Liver (tissue), 9 donors: ENCODE results near the gene HLA-DOB. TPM values are rescaled to one million over a fixed set of nuclear protein-coding genes. Genes with fewer than 3 reads are reported as not detected.

Experiments
- DNase-seq: peaks from one replicate; pipeline ENCODE4 v3.0.0-alpha.2; 2017; ENCODE audit warnings: low spot score
- H3K27ac ChIP-seq, 2 donors: one replicate each; pipeline ENCODE4 v1.7.0; 2013; ENCODE audit warnings: inconsistent platforms in 2 of 2, low read length in 2 of 2, control low read depth in 1 of 2, low read depth in 1 of 2, mild to moderate bottlenecking in 1 of 2
- H3K27me3 ChIP-seq, 4 donors: one replicate each; pipeline versions ENCODE4 v1.6.1 to v1.7.0; 2013; ENCODE audit warnings: low read length in 3 of 4, inconsistent platforms in 1 of 4, mild to moderate bottlenecking in 1 of 4, moderate library complexity in 1 of 4; ENCODE audit not compliant: control insufficient read depth in 4 of 4, insufficient read depth in 4 of 4
- H3K36me3 ChIP-seq, 4 donors: one replicate each; pipeline versions ENCODE4 v1.6.1 to v1.7.0; 2013; ENCODE audit warnings: low read length in 3 of 4, mild to moderate bottlenecking in 3 of 4, low read depth in 1 of 4, moderate library complexity in 1 of 4; ENCODE audit not compliant: control insufficient read depth in 4 of 4, insufficient read depth in 3 of 4
- H3K4me1 ChIP-seq, 4 donors: one replicate each; pipeline versions ENCODE4 v1.6.1 to v1.7.0; 2013; ENCODE audit warnings: low read length in 3 of 4, mild to moderate bottlenecking in 3 of 4, moderate library complexity in 1 of 4; ENCODE audit not compliant: control insufficient read depth in 4 of 4, insufficient read depth in 4 of 4
- H3K4me3 ChIP-seq, 3 donors: one replicate each; pipeline versions ENCODE4 v1.6.1 to v1.7.0; 2013; ENCODE audit warnings: low read length in 3 of 3, control low read depth in 1 of 3, low read depth in 1 of 3, mild to moderate bottlenecking in 1 of 3
- H3K9ac ChIP-seq, 2 donors: one replicate each; pipeline ENCODE4 v1.7.0; 2013; ENCODE audit warnings: low read length in 2 of 2, mild to moderate bottlenecking in 2 of 2, moderate library complexity in 2 of 2, control low read depth in 1 of 2, low read depth in 1 of 2
- H3K9me3 ChIP-seq, 4 donors: one replicate each; pipeline versions ENCODE4 v1.6.1 to v1.7.0; 2013; ENCODE audit warnings: low read length in 3 of 4; ENCODE audit not compliant: control insufficient read depth in 4 of 4
- FOXA1 ChIP-seq: IDR thresholded peaks from 2 replicates; pipeline ENCODE4 v1.6.1; 2016; ENCODE audit warnings: antibody characterized with exemption
- FOXA2 ChIP-seq: IDR thresholded peaks from 2 replicates; pipeline ENCODE4 v1.6.1; 2016; ENCODE audit warnings: antibody characterized with exemption
- GABPA ChIP-seq, 2 donors: IDR thresholded peaks in 1 of 2; conservative IDR thresholded peaks in 1 of 2; 2 replicates each; pipeline ENCODE4 v1.6.1; 2016; ENCODE audit warnings: antibody characterized with exemption in 2 of 2, mild to moderate bottlenecking in 1 of 2, moderate library complexity in 1 of 2
- HNF4A ChIP-seq, 2 donors: conservative IDR thresholded peaks; 2 replicates each; pipeline ENCODE4 v1.6.1; 2016; ENCODE audit warnings: antibody characterized with exemption in 2 of 2, mild to moderate bottlenecking in 2 of 2
- HNF4G ChIP-seq: IDR thresholded peaks from 2 replicates; pipeline ENCODE4 v1.6.1; 2016; ENCODE audit warnings: antibody characterized with exemption
- JUND ChIP-seq, 2 donors: IDR thresholded peaks; 2 replicates each; pipeline ENCODE4 v1.6.1; 2016; ENCODE audit warnings: antibody characterized with exemption in 2 of 2
- NR2F2 ChIP-seq: IDR thresholded peaks from 2 replicates; pipeline ENCODE4 v1.6.1; 2016; ENCODE audit warnings: antibody characterized with exemption
- RAD21 ChIP-seq, 2 donors: IDR thresholded peaks; 2 replicates each; pipeline ENCODE4 v1.6.1; 2016; ENCODE audit warnings: antibody characterized with exemption in 2 of 2, mild to moderate bottlenecking in 2 of 2
- RXRA ChIP-seq, 2 donors: IDR thresholded peaks; 2 replicates each; pipeline ENCODE4 v1.6.1; 2017 to 2018; ENCODE audit warnings: antibody characterized with exemption in 2 of 2, mild to moderate bottlenecking in 1 of 2
- SP1 ChIP-seq: IDR thresholded peaks from 2 replicates; pipeline ENCODE4 v1.6.1; 2018; ENCODE audit warnings: antibody characterized with exemption, mild to moderate bottlenecking
- TAF1 ChIP-seq: conservative IDR thresholded peaks from 2 replicates; pipeline ENCODE4 v1.6.1; 2016; ENCODE audit warnings: antibody characterized with exemption, mild to moderate bottlenecking
- YY1 ChIP-seq: IDR thresholded peaks from 2 replicates; pipeline ENCODE4 v1.6.1; 2016; ENCODE audit warnings: antibody characterized with exemption, mild to moderate bottlenecking
- WGBS: extraction: QIAGEN DNeasy Blood & Tissue Kit; methylation state at CpG from one replicate; pipeline ENCODE4 v1.1.7; 2013; 5-methylcytosine and 5-hydroxymethylcytosine counted together
- polyA plus RNA-seq, 2 donors: library from polyadenylated mRNA; stranded (reverse) in 1 of 2; unstranded in 1 of 2; fragments of 200-250 nt in 1 of 2; fragments of >200 nt in 1 of 2; fragmentation: Nextera tagmentation in 1 of 2; extraction: Ambion mirVana in 1 of 2; gene quantifications; one replicate each; pipeline versions ENCODE4 v1.2.1 to v1.2.3, GENCODE V29; 2013 to 2015
- total RNA-seq, 2 donors: library from RNA; depleted of rRNA; stranded (reverse); fragments of >200 nt; gene quantifications; one replicate each; pipeline ENCODE4 v1.2.3, GENCODE V29; 2014
- TF ChIP-seq, protein P1 (sequence below): IDR thresholded peaks from 2 replicates; pipeline ENCODE4 v1.6.1; 2016; ENCODE audit warnings: antibody characterized with exemption
- TF ChIP-seq, protein P2 (sequence below): IDR thresholded peaks from 2 replicates; pipeline ENCODE4 v1.6.1; 2016; ENCODE audit warnings: antibody characterized with exemption
- TF ChIP-seq, protein P3 (sequence below): IDR thresholded peaks from 2 replicates; pipeline ENCODE4 v1.6.1; 2016; ENCODE audit warnings: antibody characterized with exemption, mild to moderate bottlenecking
- TF ChIP-seq, protein P4 (sequence below): IDR thresholded peaks from 2 replicates; pipeline ENCODE4 v1.6.1; 2016; ENCODE audit warnings: antibody characterized with exemption
- donor health status: healthy.
- donor health status: healthy.
- donor health status: healthy.
- donor health status: healthy.
- donor health status: healthy.

Gene HLA-DOB
- total and polyA plus RNA-seq, 4 donors, result 0.16 to 0.67 (median 0.25) TPM; not detected in 1

DNA sequence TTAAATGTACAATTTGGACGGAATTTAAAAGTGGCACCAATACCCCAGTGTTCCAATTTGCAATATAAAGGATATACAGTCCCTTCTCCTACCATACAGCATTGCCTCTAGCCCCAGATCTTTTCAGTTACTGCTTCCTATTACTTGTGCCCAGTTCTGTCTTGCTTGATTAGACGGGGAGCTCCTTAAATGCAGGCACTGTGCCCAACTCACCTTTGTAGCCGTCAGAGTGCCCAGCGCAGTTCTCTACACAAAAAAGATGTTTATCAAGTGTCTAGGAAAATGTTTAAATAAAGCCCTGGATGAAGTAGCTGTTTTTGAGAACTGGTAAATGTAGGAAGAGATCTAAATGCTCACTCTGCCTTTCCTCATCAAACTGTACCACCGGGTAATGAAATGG lies 14.1 kb upstream of the HLA-DOB start:
- no peak overlapping the region for H3K9ac ChIP-seq
- peaks cover 2 to 37% (median 25%) of the 10 kb centered on the region in 4 donors for H3K36me3 ChIP-seq
- TF ChIP-seq RXRA (IDR thresholded peaks at IDR 0.05), result no peak
- TF ChIP-seq, protein P1, sequence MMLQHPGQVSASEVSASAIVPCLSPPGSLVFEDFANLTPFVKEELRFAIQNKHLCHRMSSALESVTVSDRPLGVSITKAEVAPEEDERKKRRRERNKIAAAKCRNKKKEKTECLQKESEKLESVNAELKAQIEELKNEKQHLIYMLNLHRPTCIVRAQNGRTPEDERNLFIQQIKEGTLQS, result no peak
- TF ChIP-seq GABPA (IDR thresholded peaks at IDR 0.05 in 1 of 2, conservative IDR thresholded peaks at IDR 0.05 in 1 of 2), result no peak
- TF ChIP-seq NR2F2, result no peak
- no peak for TF ChIP-seq HNF4A (conservative IDR thresholded peaks at IDR 0.05)
- 85% methylated on average over 5 of the region's 5 CpGs for WGBS
- no peaks in the 10 kb centered on the region for H3K27me3 ChIP-seq
- H3K4me3 ChIP-seq, result no peak overlapping the region
- H3K27ac ChIP-seq, result no peak overlapping the region
- no peak for DNase-seq
- H3K9me3 ChIP-seq, result no peaks in the 10 kb centered on the region
- H3K4me1 ChIP-seq, result no peaks in the 10 kb centered on the region

DNA sequence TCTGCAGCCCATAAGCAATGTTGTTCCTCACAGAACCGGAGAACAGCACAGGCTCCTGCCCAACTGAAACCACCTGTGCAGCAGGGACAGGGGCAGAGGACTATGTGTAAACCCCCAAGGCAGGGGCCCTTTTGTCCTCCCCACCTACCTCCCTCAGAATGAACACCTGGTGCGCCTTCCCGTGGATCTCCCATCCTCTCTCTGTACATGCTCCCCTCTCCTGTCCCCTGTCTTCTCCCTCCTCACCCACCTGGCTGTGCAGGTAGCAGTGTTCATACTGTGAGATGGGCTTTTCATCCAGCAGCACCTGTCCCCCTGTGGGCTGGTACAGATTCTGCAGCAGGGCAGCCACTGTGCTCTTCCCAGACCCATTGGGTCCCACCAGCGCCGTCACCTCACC lies 13.2 kb upstream of the HLA-DOB start:
- Histone ChIP-seq H3K4me3 (no peak overlapping the region), H3K27me3 (no peaks in the 10 kb centered on the region), H3K9me3 (no peaks in the 10 kb centered on the region), H3K36me3 (peaks cover 2 to 32% (median 23%) of the 10 kb centered on the region in 4 donors), H3K9ac (no peak overlapping the region), H3K4me1 (no peaks in the 10 kb centered on the region), H3K27ac (no peak overlapping the region)
- no peak for DNase-seq
- TF ChIP-seq JUND (IDR thresholded peaks at IDR 0.05), result no peak
- TF ChIP-seq, protein P2, sequence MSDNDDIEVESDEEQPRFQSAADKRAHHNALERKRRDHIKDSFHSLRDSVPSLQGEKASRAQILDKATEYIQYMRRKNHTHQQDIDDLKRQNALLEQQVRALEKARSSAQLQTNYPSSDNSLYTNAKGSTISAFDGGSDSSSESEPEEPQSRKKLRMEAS, result no peak
- TF ChIP-seq, protein P3, sequence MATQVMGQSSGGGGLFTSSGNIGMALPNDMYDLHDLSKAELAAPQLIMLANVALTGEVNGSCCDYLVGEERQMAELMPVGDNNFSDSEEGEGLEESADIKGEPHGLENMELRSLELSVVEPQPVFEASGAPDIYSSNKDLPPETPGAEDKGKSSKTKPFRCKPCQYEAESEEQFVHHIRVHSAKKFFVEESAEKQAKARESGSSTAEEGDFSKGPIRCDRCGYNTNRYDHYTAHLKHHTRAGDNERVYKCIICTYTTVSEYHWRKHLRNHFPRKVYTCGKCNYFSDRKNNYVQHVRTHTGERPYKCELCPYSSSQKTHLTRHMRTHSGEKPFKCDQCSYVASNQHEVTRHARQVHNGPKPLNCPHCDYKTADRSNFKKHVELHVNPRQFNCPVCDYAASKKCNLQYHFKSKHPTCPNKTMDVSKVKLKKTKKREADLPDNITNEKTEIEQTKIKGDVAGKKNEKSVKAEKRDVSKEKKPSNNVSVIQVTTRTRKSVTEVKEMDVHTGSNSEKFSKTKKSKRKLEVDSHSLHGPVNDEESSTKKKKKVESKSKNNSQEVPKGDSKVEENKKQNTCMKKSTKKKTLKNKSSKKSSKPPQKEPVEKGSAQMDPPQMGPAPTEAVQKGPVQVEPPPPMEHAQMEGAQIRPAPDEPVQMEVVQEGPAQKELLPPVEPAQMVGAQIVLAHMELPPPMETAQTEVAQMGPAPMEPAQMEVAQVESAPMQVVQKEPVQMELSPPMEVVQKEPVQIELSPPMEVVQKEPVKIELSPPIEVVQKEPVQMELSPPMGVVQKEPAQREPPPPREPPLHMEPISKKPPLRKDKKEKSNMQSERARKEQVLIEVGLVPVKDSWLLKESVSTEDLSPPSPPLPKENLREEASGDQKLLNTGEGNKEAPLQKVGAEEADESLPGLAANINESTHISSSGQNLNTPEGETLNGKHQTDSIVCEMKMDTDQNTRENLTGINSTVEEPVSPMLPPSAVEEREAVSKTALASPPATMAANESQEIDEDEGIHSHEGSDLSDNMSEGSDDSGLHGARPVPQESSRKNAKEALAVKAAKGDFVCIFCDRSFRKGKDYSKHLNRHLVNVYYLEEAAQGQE, result no peak
- no peak for TF ChIP-seq NR2F2
- no peak for TF ChIP-seq HNF4A (conservative IDR thresholded peaks at IDR 0.05)
- TF ChIP-seq RXRA (IDR thresholded peaks at IDR 0.05), result no peak
- no peak for TF ChIP-seq HNF4G
- TF ChIP-seq SP1, result no peak
- TF ChIP-seq YY1, result no peak
- no peak for TF ChIP-seq GABPA (IDR thresholded peaks at IDR 0.05 in 1 of 2, conservative IDR thresholded peaks at IDR 0.05 in 1 of 2)
- no peak for TF ChIP-seq FOXA1
- no peak for TF ChIP-seq TAF1
- TF ChIP-seq, protein P1, result no peak
- no peak for TF ChIP-seq RAD21 (IDR thresholded peaks at IDR 0.05)
- TF ChIP-seq FOXA2, result no peak
- TF ChIP-seq, protein P4, sequence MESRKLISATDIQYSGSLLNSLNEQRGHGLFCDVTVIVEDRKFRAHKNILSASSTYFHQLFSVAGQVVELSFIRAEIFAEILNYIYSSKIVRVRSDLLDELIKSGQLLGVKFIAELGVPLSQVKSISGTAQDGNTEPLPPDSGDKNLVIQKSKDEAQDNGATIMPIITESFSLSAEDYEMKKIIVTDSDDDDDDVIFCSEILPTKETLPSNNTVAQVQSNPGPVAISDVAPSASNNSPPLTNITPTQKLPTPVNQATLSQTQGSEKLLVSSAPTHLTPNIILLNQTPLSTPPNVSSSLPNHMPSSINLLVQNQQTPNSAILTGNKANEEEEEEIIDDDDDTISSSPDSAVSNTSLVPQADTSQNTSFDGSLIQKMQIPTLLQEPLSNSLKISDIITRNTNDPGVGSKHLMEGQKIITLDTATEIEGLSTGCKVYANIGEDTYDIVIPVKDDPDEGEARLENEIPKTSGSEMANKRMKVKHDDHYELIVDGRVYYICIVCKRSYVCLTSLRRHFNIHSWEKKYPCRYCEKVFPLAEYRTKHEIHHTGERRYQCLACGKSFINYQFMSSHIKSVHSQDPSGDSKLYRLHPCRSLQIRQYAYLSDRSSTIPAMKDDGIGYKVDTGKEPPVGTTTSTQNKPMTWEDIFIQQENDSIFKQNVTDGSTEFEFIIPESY, result no peak
- WGBS, result 88% methylated on average over 5 of the region's 5 CpGs
